Measurements from ENCODE around the gene ARHGEF17. TPM values are rescaled to one million over a fixed set of nuclear protein-coding genes. Genes with fewer than 3 reads are reported as not detected.
A peak's percentile ranks its signal among the peaks of the same experiment; 100 is the strongest.

ARHGEF17 gene
- polyA plus RNA-seq, 3 donors from 2014 or later = not detected

GRCh38 chr11:73387594-73388264 lies 79.7 kb downstream of the ARHGEF17 start:
- peaks cover 27 to 54% (median 30%) of the 10 kb centered on the region in 3 donors for H3K27me3 Mint-ChIP-seq (ENCODE audit: low read depth in 3 of 3)
- H3K4me3 Mint-ChIP-seq = no peak overlapping the region
- H3K9me3 Mint-ChIP-seq = no peaks in the 10 kb centered on the region

GRCh38 chr11:73388265-73389133 lies 80.4 kb downstream of the ARHGEF17 start:
- Mint-ChIP-seq H3K36me3 (no peaks in the 10 kb centered on the region), H3K4me1 (peaks cover 45% of the 10 kb centered on the region in 2 donors), H3K27me3 (ENCODE audit: low read depth in 3 of 3) (peaks cover 28 to 51% (median 34%) of the 10 kb centered on the region in 3 donors), H3K4me3 (no peak overlapping the region), H3K27ac (peak overlapping the region; percentile 19 to 83 (median 46)), H3K9me3 (no peaks in the 10 kb centered on the region)
- DNase-seq = no peak

More at GRCh38 chr11:73387594-73388264, 79.7 kb downstream of the ARHGEF17 start:
- DNase-seq = no peak
- Mint-ChIP-seq H3K36me3 (no peaks in the 10 kb centered on the region), H3K27ac (peak overlapping the region in 4 of 6 donors; percentile 30 to 83 (median 58)), H3K4me1 (peaks cover 45 to 49% of the 10 kb centered on the region in 2 donors)

GRCh38 chr11:73389134-73389525 lies 81.1 kb downstream of the ARHGEF17 start:
- H3K36me3 Mint-ChIP-seq = no peaks in the 10 kb centered on the region

GRCh38 chr11:73389916-73390315 lies 81.8 kb downstream of the ARHGEF17 start:
- Mint-ChIP-seq H3K36me3 (no peaks in the 10 kb centered on the region), H3K27ac (peak overlapping the region in 2 of 6 donors; percentile 2 to 83), H3K4me3 (no peak overlapping the region), H3K27me3 (ENCODE audit: low read depth in 3 of 3) (peaks cover 28 to 45% (median 31%) of the 10 kb centered on the region in 3 donors), H3K9me3 (no peaks in the 10 kb centered on the region), H3K4me1 (peaks cover 32 to 33% of the 10 kb centered on the region in 2 donors)
- DNase-seq = no peak

More at GRCh38 chr11:73389134-73389525, 81.1 kb downstream of the ARHGEF17 start:
- Mint-ChIP-seq H3K27ac (peak overlapping the region in 4 of 6 donors; percentile 35 to 83 (median 59)), H3K4me3 (no peak overlapping the region), H3K4me1 (peaks cover 40 to 41% of the 10 kb centered on the region in 2 donors), H3K27me3 (ENCODE audit: low read depth in 3 of 3) (peaks cover 34 to 49% (median 35%) of the 10 kb centered on the region in 3 donors), H3K9me3 (no peaks in the 10 kb centered on the region)
- DNase-seq = no peak

GRCh38 chr11:73390601-73391565 lies 82.8 kb downstream of the ARHGEF17 start:
- Mint-ChIP-seq H3K27ac (peak overlapping the region in 3 of 6 donors; percentile 4 to 83 (median 31)), H3K9me3 (no peaks in the 10 kb centered on the region), H3K4me3 (no peak overlapping the region), H3K4me1 (peaks cover 22 to 24% of the 10 kb centered on the region in 2 donors), H3K36me3 (no peaks in the 10 kb centered on the region), H3K27me3 (ENCODE audit: low read depth in 3 of 3) (peaks cover 25 to 41% (median 31%) of the 10 kb centered on the region in 3 donors)
- no peak for DNase-seq

- Mint-ChIP-seq H3K4me3 (no peak overlapping the region), H3K27me3 (ENCODE audit: low read depth in 3 of 3) (peaks cover 23 to 44% (median 31%) of the 10 kb centered on the region in 3 donors), H3K9me3 (no peaks in the 10 kb centered on the region), H3K27ac (peak overlapping the region in 1 of 6 donors; percentile 31), H3K36me3 (no peaks in the 10 kb centered on the region), H3K4me1 (peaks cover 15 to 16% of the 10 kb centered on the region in 2 donors)
- no peak for DNase-seq
Observed at GRCh38 chr11:73391665-73392064, 83.6 kb downstream of the ARHGEF17 start.

- Mint-ChIP-seq H3K27ac (peak overlapping the region in 1 of 6 donors; percentile 51), H3K4me3 (peak overlapping the region in 1 of 5 donors; percentile 18)
Observed at GRCh38 chr11:73392108-73393010, 84.3 kb downstream of the ARHGEF17 start.

GRCh38 chr11:73393011-73393380 lies 84.9 kb downstream of the ARHGEF17 start:
- no peaks in the 10 kb centered on the region for H3K36me3 Mint-ChIP-seq
- peaks cover 4 to 5% of the 10 kb centered on the region in 2 donors for H3K4me1 Mint-ChIP-seq
- peak overlapping the region in 3 of 6 donors; percentile 39 to 60 (median 51) for H3K27ac Mint-ChIP-seq
- H3K9me3 Mint-ChIP-seq = no peaks in the 10 kb centered on the region
- H3K27me3 Mint-ChIP-seq (ENCODE audit: low read depth in 3 of 3) = peaks cover 18 to 43% (median 37%) of the 10 kb centered on the region in 3 donors
- no peak for DNase-seq
- no peak overlapping the region for H3K4me3 Mint-ChIP-seq

More at GRCh38 chr11:73392108-73393010, 84.3 kb downstream of the ARHGEF17 start:
- H3K27me3 Mint-ChIP-seq (ENCODE audit: low read depth in 3 of 3) = peaks cover 18 to 44% (median 31%) of the 10 kb centered on the region in 3 donors
- peaks cover 8 to 9% of the 10 kb centered on the region in 2 donors for H3K4me1 Mint-ChIP-seq
- no peak for DNase-seq
- H3K9me3 Mint-ChIP-seq = no peaks in the 10 kb centered on the region
- no peaks in the 10 kb centered on the region for H3K36me3 Mint-ChIP-seq

GRCh38 chr11:73393479-73394415 lies 85.7 kb downstream of the ARHGEF17 start:
- Mint-ChIP-seq H3K27ac (peak overlapping the region in 5 of 6 donors; percentile 20 to 64 (median 56)), H3K9me3 (no peaks in the 10 kb centered on the region), H3K36me3 (no peaks in the 10 kb centered on the region), H3K27me3 (ENCODE audit: low read depth in 3 of 3) (peaks cover 18 to 38% (median 38%) of the 10 kb centered on the region in 3 donors), H3K4me1 (no peaks in the 10 kb centered on the region), H3K4me3 (no peak overlapping the region)
- DNase-seq = peak; percentile 49 to 66 (median 58)

GRCh38 chr11:73394416-73395296 lies 86.6 kb downstream of the ARHGEF17 start:
- peaks cover 15 to 38% (median 30%) of the 10 kb centered on the region in 3 donors for H3K27me3 Mint-ChIP-seq (ENCODE audit: low read depth in 3 of 3)
- H3K36me3 Mint-ChIP-seq = no peaks in the 10 kb centered on the region
- H3K27ac Mint-ChIP-seq = peak overlapping the region in 1 of 6 donors; percentile 55
- no peaks in the 10 kb centered on the region for H3K9me3 Mint-ChIP-seq
- no peaks in the 10 kb centered on the region for H3K4me1 Mint-ChIP-seq
- H3K4me3 Mint-ChIP-seq = no peak overlapping the region
- no peak for DNase-seq
